AG09309 (cell line): ENCODE measurements around the gene GAB2.
A peak's percentile ranks its signal among the peaks of the same experiment; 100 is the strongest.

ENCODE experiments used
- DNase-seq: peaks from one replicate; pipeline ENCODE4 v3.0.0-alpha.2; 2010; ENCODE audit warnings: low read depth
- H3K4me3 ChIP-seq: 2 replicates; pipeline ENCODE4 v1.5.1; 2011; ENCODE audit warnings: mild to moderate bottlenecking, low read depth, low read length, moderate library complexity; ENCODE audit not compliant: control insufficient read depth
- CTCF ChIP-seq: IDR thresholded peaks from 2 replicates; pipeline ENCODE4 v1.5.1; 2011; ENCODE audit warnings: mild to moderate bottlenecking, low read depth, low read length, inconsistent platforms; ENCODE audit not compliant: insufficient read depth, control insufficient read depth; ENCODE audit errors: missing control alignments

Gene GAB2

GRCh38 chr11:78262238-78262637 is 155.4 kb downstream of the GAB2 start:
- DNase-seq: no peak
- TF ChIP-seq CTCF: no peak
- no peak overlapping the region for H3K4me3 ChIP-seq

GRCh38 chr11:78261828-78262227 is 155.8 kb downstream of the GAB2 start:
- no peak for DNase-seq
- TF ChIP-seq CTCF: no peak
- no peak overlapping the region for H3K4me3 ChIP-seq

GRCh38 chr11:78261367-78261766 is 156.3 kb downstream of the GAB2 start:
- no peak overlapping the region for H3K4me3 ChIP-seq
- no peak for TF ChIP-seq CTCF
- DNase-seq: no peak

- TF ChIP-seq CTCF: no peak
Observed at GRCh38 chr11:78259777-78260487, 157.7 kb downstream of the GAB2 start.

GRCh38 chr11:78257654-78258053 is 160.0 kb downstream of the GAB2 start:
- no peak for DNase-seq
- H3K4me3 ChIP-seq: no peak overlapping the region
- no peak for TF ChIP-seq CTCF

More at GRCh38 chr11:78259777-78260487, 157.7 kb downstream of the GAB2 start:
- DNase-seq: no peak
- no peak overlapping the region for H3K4me3 ChIP-seq

GRCh38 chr11:78256962-78257361 is 160.7 kb downstream of the GAB2 start:
- TF ChIP-seq CTCF: no peak
- H3K4me3 ChIP-seq: no peak overlapping the region
- DNase-seq: peak; percentile 71
